Sigmoid colon (tissue), 4 donors: ENCODE results near the gene SOWAHA.

Source experiments
- EP300 ChIP-seq, 4 donors: sonication (generic); formaldehyde crosslinking; IDR thresholded peaks; one replicate each; pipeline ENCODE4 v1.6.1; 2017; ENCODE audit warnings: antibody characterized with exemption in 4 of 4
- POLR2A ChIP-seq, 2 donors: fragments of 450-650 bp; IDR thresholded peaks; one replicate each; pipeline ENCODE4 v1.6.1; 2016; ENCODE audit warnings: antibody characterized with exemption in 2 of 2, mild to moderate bottlenecking in 2 of 2, moderate library complexity in 2 of 2
- TF ChIP-seq, protein P1 (sequence below), 4 experiments: fragments of 450-650 bp in 3 of 4; fragments of 200-600 bp in 1 of 4; IDR thresholded peaks; one replicate each; pipeline ENCODE4 v1.5.1; 2016 to 2019; ENCODE audit warnings: antibody characterized with exemption in 4 of 4, mild to moderate bottlenecking in 3 of 4, moderate library complexity in 2 of 4

DNA sequence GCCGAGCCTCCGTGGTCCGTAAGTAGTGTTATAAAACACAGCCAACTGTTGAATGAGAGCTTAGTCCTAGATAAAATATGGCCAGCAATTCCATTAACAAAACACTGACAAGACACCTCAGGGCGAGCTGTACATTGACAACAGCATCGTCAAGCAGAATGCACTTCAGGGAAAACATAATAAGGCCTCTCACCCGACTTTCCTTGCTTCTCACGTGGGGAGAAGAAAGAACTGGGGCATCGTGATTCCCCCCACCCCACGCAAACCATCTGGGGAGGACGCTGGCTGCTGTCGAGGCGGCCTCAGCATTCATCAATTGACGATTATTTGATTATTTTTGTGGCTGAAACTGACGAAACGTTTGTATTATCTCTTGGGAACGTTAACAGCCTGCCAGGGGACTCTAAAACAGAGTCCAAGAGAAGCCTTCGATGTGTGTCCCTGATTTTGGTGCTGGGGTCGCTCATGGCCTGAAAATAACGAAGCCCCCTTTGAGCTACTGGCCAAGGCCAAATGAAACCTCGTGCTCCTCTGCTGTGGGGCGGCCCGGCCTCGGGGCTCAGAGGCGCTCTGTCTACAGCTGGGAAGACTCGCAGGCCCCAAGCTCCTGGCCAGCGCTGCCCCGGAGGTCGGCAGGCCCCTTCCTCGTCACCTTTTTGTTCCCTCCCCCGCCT lies 52.7 kb downstream of the SOWAHA start:
- TF ChIP-seq, protein P1, sequence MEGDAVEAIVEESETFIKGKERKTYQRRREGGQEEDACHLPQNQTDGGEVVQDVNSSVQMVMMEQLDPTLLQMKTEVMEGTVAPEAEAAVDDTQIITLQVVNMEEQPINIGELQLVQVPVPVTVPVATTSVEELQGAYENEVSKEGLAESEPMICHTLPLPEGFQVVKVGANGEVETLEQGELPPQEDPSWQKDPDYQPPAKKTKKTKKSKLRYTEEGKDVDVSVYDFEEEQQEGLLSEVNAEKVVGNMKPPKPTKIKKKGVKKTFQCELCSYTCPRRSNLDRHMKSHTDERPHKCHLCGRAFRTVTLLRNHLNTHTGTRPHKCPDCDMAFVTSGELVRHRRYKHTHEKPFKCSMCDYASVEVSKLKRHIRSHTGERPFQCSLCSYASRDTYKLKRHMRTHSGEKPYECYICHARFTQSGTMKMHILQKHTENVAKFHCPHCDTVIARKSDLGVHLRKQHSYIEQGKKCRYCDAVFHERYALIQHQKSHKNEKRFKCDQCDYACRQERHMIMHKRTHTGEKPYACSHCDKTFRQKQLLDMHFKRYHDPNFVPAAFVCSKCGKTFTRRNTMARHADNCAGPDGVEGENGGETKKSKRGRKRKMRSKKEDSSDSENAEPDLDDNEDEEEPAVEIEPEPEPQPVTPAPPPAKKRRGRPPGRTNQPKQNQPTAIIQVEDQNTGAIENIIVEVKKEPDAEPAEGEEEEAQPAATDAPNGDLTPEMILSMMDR (IDR thresholded peaks at IDR 0.05), result no peak
- TF ChIP-seq POLR2A (IDR thresholded peaks at IDR 0.05), result no peak
- no peak for TF ChIP-seq EP300 (IDR thresholded peaks at IDR 0.05)
